Activated T-cell treated with anti-CD3 and anti-CD28 coated beads, Interleukin-2, amount 50 U/mL, for 4 hours (primary cell): Measurements from ENCODE around the gene NOS1AP. TPM values are rescaled to one million over a fixed set of nuclear protein-coding genes. Genes with fewer than 3 reads are reported as not detected.
"Not testable (repeated sequence)": the region's sequence is repeated elsewhere in the genome, so short reads cannot be mapped to it uniquely, and the experiment has no call there.

Source experiments
- ATAC-seq, 2 donors: fragments of 200-7000 bp; cut with Tn5 transposase; one replicate each; pipeline ENCODE4 v1.10.0; 2021
- DNase-seq: peaks from one replicate; pipeline ENCODE4 v3.0.0-alpha.2; 2020
- H3K27me3 Mint-ChIP-seq: one replicate; pipeline ENCODE4 v1.8.0; 2021; ENCODE audit warnings: low read depth, mixed read lengths
- H3K36me3 Mint-ChIP-seq: one replicate; pipeline ENCODE4 v1.8.0; 2022; ENCODE audit warnings: mixed read lengths; ENCODE audit not compliant: insufficient read depth
- H3K4me1 Mint-ChIP-seq: one replicate; pipeline ENCODE4 v1.8.0; 2021; ENCODE audit warnings: low read depth, mixed read lengths
- H3K4me3 Mint-ChIP-seq: one replicate; pipeline ENCODE4 v1.8.0; 2021; ENCODE audit warnings: mild to moderate bottlenecking, moderate library complexity, mixed read lengths
- H3K9me3 Mint-ChIP-seq: one replicate; pipeline ENCODE4 v1.8.0; 2021; ENCODE audit warnings: mixed read lengths
- total RNA-seq, 3 donors: library from RNA; stranded (reverse); gene quantifications; one replicate each; pipeline ENCODE4 v1.2.1, GENCODE V29; 2021

Gene NOS1AP
- total RNA-seq, 3 donors from 2014 or later = 0.05 to 0.37 (median 0.13) TPM

GRCh38 chr1:162200096-162200847 lies 130.8 kb downstream of the NOS1AP start:
- Mint-ChIP-seq H3K36me3 (no peaks in the 10 kb centered on the region), H3K4me1 (no peaks in the 10 kb centered on the region), H3K27me3 (peaks cover 21% of the 10 kb centered on the region), H3K4me3 (no peak overlapping the region), H3K9me3 (no peaks in the 10 kb centered on the region)
- DNase-seq = no peak
- no peak for ATAC-seq

- not testable (repeated sequence) for DNase-seq, H3K9me3 Mint-ChIP-seq, H3K4me3 Mint-ChIP-seq, H3K36me3 Mint-ChIP-seq, ATAC-seq, H3K4me1 Mint-ChIP-seq
- H3K27me3 Mint-ChIP-seq = peaks cover 21% of the 10 kb centered on the region
Measured at GRCh38 chr1:162201062-162201461, 131.6 kb downstream of the NOS1AP start.

GRCh38 chr1:162204129-162204822 lies 134.8 kb downstream of the NOS1AP start:
- H3K4me3 Mint-ChIP-seq = no peak overlapping the region
- H3K4me1 Mint-ChIP-seq = no peaks in the 10 kb centered on the region
- DNase-seq = no peak
- no peaks in the 10 kb centered on the region for H3K9me3 Mint-ChIP-seq
- H3K27me3 Mint-ChIP-seq = peaks cover 15% of the 10 kb centered on the region
- no peaks in the 10 kb centered on the region for H3K36me3 Mint-ChIP-seq
- no peak for ATAC-seq

- no peak overlapping the region for H3K4me3 Mint-ChIP-seq
- DNase-seq (no peak), ATAC-seq (no peak)
- peaks cover 15% of the 10 kb centered on the region for H3K27me3 Mint-ChIP-seq
- no peaks in the 10 kb centered on the region for H3K36me3 Mint-ChIP-seq
- H3K4me1 Mint-ChIP-seq = no peaks in the 10 kb centered on the region
- no peaks in the 10 kb centered on the region for H3K9me3 Mint-ChIP-seq
Measured at GRCh38 chr1:162204823-162205155, 135.3 kb downstream of the NOS1AP start.

- Mint-ChIP-seq H3K9me3 (no peaks in the 10 kb centered on the region), H3K4me3 (no peak overlapping the region), H3K4me1 (no peaks in the 10 kb centered on the region), H3K27me3 (peaks cover 13% of the 10 kb centered on the region), H3K36me3 (no peaks in the 10 kb centered on the region)
- no peak for ATAC-seq
- DNase-seq = no peak
Measured at GRCh38 chr1:162206300-162206699, 136.8 kb downstream of the NOS1AP start.

- no peaks in the 10 kb centered on the region for H3K9me3 Mint-ChIP-seq
- no peak overlapping the region for H3K4me3 Mint-ChIP-seq
- no peaks in the 10 kb centered on the region for H3K36me3 Mint-ChIP-seq
- no peak for DNase-seq
- no peak for ATAC-seq
- peaks cover 11% of the 10 kb centered on the region for H3K27me3 Mint-ChIP-seq
- no peaks in the 10 kb centered on the region for H3K4me1 Mint-ChIP-seq
Measured at GRCh38 chr1:162206749-162207635, 137.5 kb downstream of the NOS1AP start.

- peaks cover 11% of the 10 kb centered on the region for H3K27me3 Mint-ChIP-seq
- DNase-seq (no peak), ATAC-seq (no peak)
- H3K9me3 Mint-ChIP-seq = no peaks in the 10 kb centered on the region
- no peaks in the 10 kb centered on the region for H3K36me3 Mint-ChIP-seq
- no peak overlapping the region for H3K4me3 Mint-ChIP-seq
- no peaks in the 10 kb centered on the region for H3K4me1 Mint-ChIP-seq
Measured at GRCh38 chr1:162207862-162208261, 138.4 kb downstream of the NOS1AP start.

- Mint-ChIP-seq H3K4me3 (no peak overlapping the region), H3K36me3 (no peaks in the 10 kb centered on the region), H3K27me3 (peaks cover 3% of the 10 kb centered on the region), H3K9me3 (no peaks in the 10 kb centered on the region), H3K4me1 (no peaks in the 10 kb centered on the region)
- no peak for ATAC-seq
- DNase-seq = no peak
Measured at GRCh38 chr1:162210196-162210595, 140.7 kb downstream of the NOS1AP start.

GRCh38 chr1:162212713-162213112 lies 143.2 kb downstream of the NOS1AP start:
- ATAC-seq = no peak
- Mint-ChIP-seq H3K36me3 (no peaks in the 10 kb centered on the region), H3K9me3 (no peaks in the 10 kb centered on the region), H3K4me1 (no peaks in the 10 kb centered on the region), H3K27me3 (peaks cover 8% of the 10 kb centered on the region), H3K4me3 (no peak overlapping the region)
- DNase-seq = no peak

GRCh38 chr1:162213281-162213912 lies 143.9 kb downstream of the NOS1AP start:
- no peaks in the 10 kb centered on the region for H3K9me3 Mint-ChIP-seq

GRCh38 chr1:162214202-162214601 lies 144.7 kb downstream of the NOS1AP start:
- Mint-ChIP-seq H3K27me3 (peaks cover 9% of the 10 kb centered on the region), H3K4me1 (no peaks in the 10 kb centered on the region), H3K9me3 (no peaks in the 10 kb centered on the region), H3K36me3 (no peaks in the 10 kb centered on the region), H3K4me3 (no peak overlapping the region)
- ATAC-seq (no peak), DNase-seq (no peak)

More at GRCh38 chr1:162213281-162213912, 143.9 kb downstream of the NOS1AP start:
- peaks cover 9% of the 10 kb centered on the region for H3K27me3 Mint-ChIP-seq
- H3K4me3 Mint-ChIP-seq = no peak overlapping the region
- DNase-seq (no peak), ATAC-seq (no peak)
- no peaks in the 10 kb centered on the region for H3K4me1 Mint-ChIP-seq
- no peaks in the 10 kb centered on the region for H3K36me3 Mint-ChIP-seq

GRCh38 chr1:162215902-162216301 lies 146.4 kb downstream of the NOS1AP start:
- H3K27me3 Mint-ChIP-seq = peaks cover 17% of the 10 kb centered on the region
- H3K4me1 Mint-ChIP-seq = no peaks in the 10 kb centered on the region
- H3K9me3 Mint-ChIP-seq = no peaks in the 10 kb centered on the region
- DNase-seq = no peak
- no peak for ATAC-seq
- H3K36me3 Mint-ChIP-seq = no peaks in the 10 kb centered on the region
- no peak overlapping the region for H3K4me3 Mint-ChIP-seq

- Mint-ChIP-seq H3K27me3 (peaks cover 16% of the 10 kb centered on the region), H3K9me3 (no peaks in the 10 kb centered on the region), H3K4me1 (no peaks in the 10 kb centered on the region), H3K4me3 (no peak overlapping the region), H3K36me3 (no peaks in the 10 kb centered on the region)
- ATAC-seq = no peak
- no peak for DNase-seq
Measured at GRCh38 chr1:162216604-162217003, 147.1 kb downstream of the NOS1AP start.

- no peak for ATAC-seq
- Mint-ChIP-seq H3K36me3 (no peaks in the 10 kb centered on the region), H3K9me3 (no peaks in the 10 kb centered on the region), H3K4me1 (no peaks in the 10 kb centered on the region), H3K4me3 (no peak overlapping the region), H3K27me3 (peaks cover 19% of the 10 kb centered on the region)
- no peak for DNase-seq
Measured at GRCh38 chr1:162217706-162218105, 148.2 kb downstream of the NOS1AP start.
